Epithelial cell of proximal tubule (primary cell): ENCODE measurements around the gene KIRREL1. TPM values are rescaled to one million over a fixed set of nuclear protein-coding genes. Genes with fewer than 3 reads are reported as not detected.
"Not testable (repeated sequence)": the region's sequence is repeated elsewhere in the genome, so short reads cannot be mapped to it uniquely, and the experiment has no call there.

Source experiments
- DNase-seq: peaks from one replicate; pipeline ENCODE4 v3.0.0-alpha.2; 2011; ENCODE audit warnings: low read depth
- H3K4me3 ChIP-seq: 2 replicates; pipeline ENCODE4 v1.5.1; 2011; ENCODE audit warnings: low read depth, mild to moderate bottlenecking, low read length
- total RNA-seq: library from RNA; depleted of rRNA; stranded (reverse); fragments of >200 nt; gene quantifications from 2 replicates; pipeline ENCODE4 v1.2.3, GENCODE V29; 2015
- TF ChIP-seq, protein P1 (sequence below): conservative IDR thresholded peaks from 2 replicates; pipeline ENCODE4 v1.5.1; 2012; ENCODE audit warnings: low read depth, mild to moderate bottlenecking, low read length

Gene KIRREL1
- total RNA-seq, 1 donor from 2014 or later: 194 TPM

DNA sequence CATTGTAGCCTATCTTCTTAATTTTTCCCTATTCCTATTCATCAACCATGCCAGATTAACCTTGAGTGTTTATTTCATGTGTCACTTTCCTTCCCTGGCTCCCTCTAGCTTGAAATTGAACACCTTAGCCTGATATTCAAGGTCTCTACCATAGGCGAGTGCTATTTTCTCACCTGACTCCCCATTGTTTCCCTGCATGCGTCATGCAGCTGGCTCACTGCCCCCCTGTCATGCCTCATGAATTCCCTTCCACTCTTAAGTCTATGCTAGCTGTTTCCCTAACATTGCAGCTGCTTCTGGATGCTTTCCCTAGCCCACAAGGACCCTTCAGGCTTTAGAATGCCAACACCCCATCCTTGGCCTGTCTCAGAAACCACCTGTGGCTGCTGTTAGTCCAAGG, 130.6 kb downstream of the KIRREL1 start:
- DNase-seq: peak; percentile 85
- TF ChIP-seq, protein P1, sequence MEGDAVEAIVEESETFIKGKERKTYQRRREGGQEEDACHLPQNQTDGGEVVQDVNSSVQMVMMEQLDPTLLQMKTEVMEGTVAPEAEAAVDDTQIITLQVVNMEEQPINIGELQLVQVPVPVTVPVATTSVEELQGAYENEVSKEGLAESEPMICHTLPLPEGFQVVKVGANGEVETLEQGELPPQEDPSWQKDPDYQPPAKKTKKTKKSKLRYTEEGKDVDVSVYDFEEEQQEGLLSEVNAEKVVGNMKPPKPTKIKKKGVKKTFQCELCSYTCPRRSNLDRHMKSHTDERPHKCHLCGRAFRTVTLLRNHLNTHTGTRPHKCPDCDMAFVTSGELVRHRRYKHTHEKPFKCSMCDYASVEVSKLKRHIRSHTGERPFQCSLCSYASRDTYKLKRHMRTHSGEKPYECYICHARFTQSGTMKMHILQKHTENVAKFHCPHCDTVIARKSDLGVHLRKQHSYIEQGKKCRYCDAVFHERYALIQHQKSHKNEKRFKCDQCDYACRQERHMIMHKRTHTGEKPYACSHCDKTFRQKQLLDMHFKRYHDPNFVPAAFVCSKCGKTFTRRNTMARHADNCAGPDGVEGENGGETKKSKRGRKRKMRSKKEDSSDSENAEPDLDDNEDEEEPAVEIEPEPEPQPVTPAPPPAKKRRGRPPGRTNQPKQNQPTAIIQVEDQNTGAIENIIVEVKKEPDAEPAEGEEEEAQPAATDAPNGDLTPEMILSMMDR: no peak
- H3K4me3 ChIP-seq: no peak overlapping the region

DNA sequence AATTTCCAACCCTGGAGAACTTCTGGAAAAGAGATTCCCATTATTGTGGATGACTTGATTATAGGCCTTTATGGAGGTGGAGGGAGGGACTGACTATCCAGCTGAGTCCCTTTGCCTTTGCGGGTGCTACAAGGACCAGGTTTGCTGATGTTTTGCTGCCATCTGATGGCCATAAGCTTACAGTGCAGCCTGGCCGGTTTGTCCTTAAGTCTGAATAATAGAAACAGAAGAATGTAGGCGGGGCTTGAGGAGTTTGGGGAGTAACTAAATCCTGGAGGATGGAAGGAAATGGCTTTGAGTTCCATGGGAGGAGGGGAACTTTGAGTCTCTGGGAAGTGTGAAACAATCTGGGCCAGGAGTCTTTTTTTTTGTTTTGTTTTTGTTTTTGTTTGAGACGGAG, 131.6 kb downstream of the KIRREL1 start:
- H3K4me3 ChIP-seq: no peak overlapping the region
- peak; percentile 79 for DNase-seq
- TF ChIP-seq, protein P1: peak; percentile 97

DNA sequence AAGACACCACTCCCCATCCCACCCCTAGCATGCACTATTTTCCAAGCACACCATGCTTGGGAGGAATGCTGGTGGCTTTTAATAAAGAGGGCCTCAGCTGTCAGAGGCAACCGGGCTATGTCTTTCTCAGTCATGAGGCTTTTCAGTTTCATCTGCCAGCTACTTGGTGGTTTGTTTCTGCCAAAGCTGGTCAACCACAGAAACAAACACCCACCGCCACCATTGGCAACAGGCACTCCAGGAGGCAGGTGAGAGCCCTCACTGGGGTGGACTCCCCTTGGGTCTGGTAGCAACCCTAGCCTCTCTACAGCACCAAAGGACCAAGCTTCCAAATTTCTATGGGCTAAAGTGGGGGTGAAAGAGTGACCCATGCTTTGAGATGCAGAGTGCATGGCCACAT, 133.0 kb downstream of the KIRREL1 start:
- TF ChIP-seq, protein P1: no peak
- no peak for DNase-seq

DNA sequence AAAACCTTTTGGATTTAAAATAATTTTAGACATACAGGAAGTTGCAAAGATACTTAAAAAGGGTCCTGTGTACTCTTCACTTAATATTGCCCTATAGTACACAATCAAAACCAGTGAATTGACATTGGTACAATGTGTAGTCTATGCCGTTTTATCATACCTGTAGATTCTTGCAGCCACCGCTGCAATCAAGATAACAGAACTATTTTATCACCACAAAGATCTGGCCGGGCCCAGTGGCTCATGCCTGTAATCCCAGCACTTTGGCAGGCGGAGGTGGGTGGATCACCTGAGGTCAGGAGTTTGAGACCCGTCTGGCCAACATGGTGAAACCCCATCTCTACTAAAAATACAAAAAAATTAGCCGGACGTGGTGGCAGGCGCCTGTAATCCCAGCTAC, 135.1 kb downstream of the KIRREL1 start:
- not testable (repeated sequence) for H3K4me3 ChIP-seq, DNase-seq

More for the DNA sequence above, 133.0 kb downstream of the KIRREL1 start:
- no peak overlapping the region for H3K4me3 ChIP-seq

DNA sequence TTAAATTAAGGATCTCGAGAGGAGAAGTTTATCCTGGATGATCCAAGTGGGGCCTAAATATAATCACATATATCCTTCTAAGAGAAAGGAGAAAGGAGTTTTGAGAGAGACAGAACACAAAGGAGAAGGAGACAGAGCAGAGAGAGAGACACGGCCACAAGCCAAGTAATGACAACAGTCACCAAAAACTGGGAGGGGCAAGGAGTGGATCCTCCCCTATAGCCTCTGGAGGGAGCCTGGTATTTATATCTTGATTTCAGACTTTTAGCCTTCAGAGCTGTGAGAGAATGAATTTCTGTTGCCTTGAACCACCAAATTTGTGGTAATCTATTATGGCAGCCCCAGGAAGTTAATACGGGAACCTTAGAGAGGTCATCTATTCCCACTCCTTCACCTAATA, 137.8 kb downstream of the KIRREL1 start:
- no peak for DNase-seq
- TF ChIP-seq, protein P1: no peak
- no peak overlapping the region for H3K4me3 ChIP-seq

GRCh38 chr1:158140764-158141192, 147.3 kb downstream of the KIRREL1 start:
- DNase-seq: no peak
- TF ChIP-seq, protein P1: no peak
- H3K4me3 ChIP-seq: no peak overlapping the region

DNA sequence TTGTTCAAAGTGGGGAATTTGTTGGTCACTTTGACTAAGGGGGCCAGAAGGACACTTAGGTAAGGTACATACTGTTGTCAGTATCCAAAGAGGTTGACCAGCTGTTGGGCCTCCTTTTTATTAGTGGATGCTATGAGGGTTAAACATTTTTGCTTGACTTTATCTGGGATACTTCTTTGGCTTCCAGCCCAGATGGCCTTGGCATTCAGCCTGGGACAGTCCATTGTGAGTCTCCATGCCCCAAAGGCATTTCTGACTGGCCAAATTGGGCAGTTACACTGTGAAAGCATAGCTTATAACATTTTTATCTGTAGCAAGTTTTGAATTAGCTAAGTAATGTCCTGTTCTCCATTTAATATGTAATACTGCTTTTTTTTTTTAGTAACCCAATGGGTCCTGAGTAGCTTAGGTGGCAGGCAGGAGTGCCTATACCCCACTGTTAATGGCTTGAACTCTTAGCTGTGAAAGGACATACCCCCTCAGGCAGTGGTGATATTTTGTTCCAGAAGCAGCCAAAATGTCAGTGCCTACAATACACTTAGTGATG, 151.8 kb downstream of the KIRREL1 start:
- H3K4me3 ChIP-seq: no peak overlapping the region
- no peak for DNase-seq
- TF ChIP-seq, protein P1: no peak
